Body of pancreas (tissue), 4 donors: ENCODE results near the gene TTC13. TPM values are rescaled to one million over a fixed set of nuclear protein-coding genes. Genes with fewer than 3 reads are reported as not detected.

Experiments
- ATAC-seq: fragments of 150-250 bp; one replicate; pipeline ENCODE4 v1.9.1; 2016
- DNase-seq, 4 donors: peaks; one replicate each; pipeline ENCODE4 v3.0.0-alpha.2; 2019
- H3K27ac ChIP-seq, 4 donors: fragments of 200-600 bp; sonication (generic); 1 replicate in 3 of 4; 2 replicates in 1 of 4; pipeline versions ENCODE4 v1.5.1 to v1.6.1; 2016 to 2019; ENCODE audit warnings: mild to moderate bottlenecking in 1 of 4, mixed read lengths in 1 of 4, moderate library complexity in 1 of 4
- H3K27me3 ChIP-seq, 2 donors: fragments of 200-600 bp; sonication (generic); one replicate each; pipeline ENCODE4 v1.6.0; 2016; ENCODE audit warnings: mild to moderate bottlenecking in 1 of 2
- H3K36me3 ChIP-seq, 2 donors: fragments of 200-600 bp; sonication (generic); replicated peaks in 1 of 2; 2 replicates each; pipeline ENCODE4 v1.5.1; 2016; ENCODE audit warnings: low read depth in 2 of 2; ENCODE audit not compliant: insufficient read depth in 1 of 2
- H3K4me1 ChIP-seq: fragments of 200-600 bp; sonication (generic); one replicate; pipeline ENCODE4 v1.6.0; 2016
- H3K4me3 ChIP-seq, 2 donors: fragments of 200-600 bp; sonication (generic); 1 replicate in 1 of 2; 2 replicates in 1 of 2; pipeline ENCODE4 v1.5.1; 2016 to 2019
- H3K9me3 ChIP-seq, 3 donors: fragments of 200-600 bp; sonication (generic); 1 replicate in 2 of 3; 2 replicates in 1 of 3; pipeline ENCODE4 v1.5.1; 2016
- POLR2A ChIP-seq, 3 donors: fragments of 450-650 bp; IDR thresholded peaks; one replicate each; pipeline ENCODE4 v1.6.1; 2016; ENCODE audit warnings: antibody characterized with exemption in 3 of 3, mild to moderate bottlenecking in 2 of 3
- WGBS, 2 donors: methylation state at CpG; one replicate each; pipeline ENCODE4 v1.1.5; 2017; 5-methylcytosine and 5-hydroxymethylcytosine counted together
- intact Hi-C: fragments of 100-400 bp; cut with DNase I; formaldehyde crosslinking; loops from one replicate; pipeline ENCODE4 v1.15.1; 2023
- total RNA-seq, 2 donors: library from RNA; depleted of rRNA; stranded (reverse); fragments of >200 nt; gene quantifications; one replicate each; pipeline ENCODE4 v1.1.0, GENCODE V29; 2016
- TF ChIP-seq, protein P1 (sequence below), 7 experiments: fragments of 450-650 bp in 4 of 7; fragments of 200-600 bp in 3 of 7; sonication (generic) in 3 of 7; IDR thresholded peaks; one replicate each; pipeline ENCODE4 v1.5.1; 2016 to 2019; ENCODE audit warnings: antibody characterized with exemption in 7 of 7

Gene TTC13
- total RNA-seq, 2 donors from 2014 or later = 18.2 to 24.4 TPM

DNA sequence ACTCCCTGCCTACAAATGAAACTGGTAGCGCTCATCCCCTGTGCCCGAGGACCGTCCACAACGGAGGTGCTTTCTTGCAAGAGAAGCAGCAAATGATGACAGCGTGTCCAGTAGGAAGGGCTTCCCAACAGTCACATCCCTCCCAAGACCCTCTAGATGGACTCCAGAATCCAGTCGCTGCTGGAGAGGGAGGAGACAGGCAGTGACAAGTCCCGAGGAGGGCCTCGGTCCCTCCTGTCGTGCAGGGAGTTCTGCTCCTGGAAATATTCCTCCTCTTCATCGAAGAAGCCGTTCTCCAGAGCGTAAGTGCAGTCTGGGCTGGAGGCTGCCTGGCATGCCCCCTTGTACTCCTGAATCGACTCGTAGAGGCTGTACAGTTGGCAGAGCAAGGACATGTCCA, 41.0 kb upstream of the TTC13 start:
- TF ChIP-seq, protein P1, sequence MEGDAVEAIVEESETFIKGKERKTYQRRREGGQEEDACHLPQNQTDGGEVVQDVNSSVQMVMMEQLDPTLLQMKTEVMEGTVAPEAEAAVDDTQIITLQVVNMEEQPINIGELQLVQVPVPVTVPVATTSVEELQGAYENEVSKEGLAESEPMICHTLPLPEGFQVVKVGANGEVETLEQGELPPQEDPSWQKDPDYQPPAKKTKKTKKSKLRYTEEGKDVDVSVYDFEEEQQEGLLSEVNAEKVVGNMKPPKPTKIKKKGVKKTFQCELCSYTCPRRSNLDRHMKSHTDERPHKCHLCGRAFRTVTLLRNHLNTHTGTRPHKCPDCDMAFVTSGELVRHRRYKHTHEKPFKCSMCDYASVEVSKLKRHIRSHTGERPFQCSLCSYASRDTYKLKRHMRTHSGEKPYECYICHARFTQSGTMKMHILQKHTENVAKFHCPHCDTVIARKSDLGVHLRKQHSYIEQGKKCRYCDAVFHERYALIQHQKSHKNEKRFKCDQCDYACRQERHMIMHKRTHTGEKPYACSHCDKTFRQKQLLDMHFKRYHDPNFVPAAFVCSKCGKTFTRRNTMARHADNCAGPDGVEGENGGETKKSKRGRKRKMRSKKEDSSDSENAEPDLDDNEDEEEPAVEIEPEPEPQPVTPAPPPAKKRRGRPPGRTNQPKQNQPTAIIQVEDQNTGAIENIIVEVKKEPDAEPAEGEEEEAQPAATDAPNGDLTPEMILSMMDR (IDR thresholded peaks at IDR 0.05) = no peak
- no peak for TF ChIP-seq POLR2A (IDR thresholded peaks at IDR 0.05)
- Histone ChIP-seq H3K36me3 (peaks cover 0 to 3% of the 10 kb centered on the region in 2 donors), H3K4me3 (no peak overlapping the region), H3K27ac (no peak overlapping the region), H3K4me1 (no peaks in the 10 kb centered on the region), H3K9me3 (no peaks in the 10 kb centered on the region), H3K27me3 (no peaks in the 10 kb centered on the region)
- intact Hi-C loops = no loop called here
- no peak for DNase-seq
- WGBS, 2 donors = 89 to 96% methylated on average over 6 to 14 of the region's 14 CpGs
- ATAC-seq = no peak

DNA sequence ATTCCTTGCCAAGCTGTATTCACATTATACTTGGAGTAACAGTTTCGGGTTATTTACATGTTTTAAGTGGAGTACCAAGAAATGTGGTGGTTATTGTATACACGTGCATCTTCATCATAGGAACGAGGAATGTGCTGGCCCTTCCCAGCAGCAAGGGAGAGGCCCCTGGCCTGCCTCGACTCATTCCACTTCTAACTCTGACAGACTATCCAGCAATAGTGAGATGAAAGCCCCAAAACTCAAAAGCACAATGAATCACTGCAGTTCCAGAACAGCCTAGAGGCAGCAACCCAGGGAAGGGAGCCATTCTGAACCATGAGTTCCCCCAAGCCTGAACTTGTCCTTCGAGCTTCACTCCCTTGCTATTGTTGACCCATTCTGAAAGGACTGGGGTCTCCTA, 38.3 kb upstream of the TTC13 start:
- ATAC-seq (no peak), DNase-seq (no peak)
- Histone ChIP-seq H3K27ac (no peak overlapping the region), H3K4me1 (no peaks in the 10 kb centered on the region), H3K27me3 (no peaks in the 10 kb centered on the region), H3K36me3 (peaks cover 0 to 3% of the 10 kb centered on the region in 2 donors), H3K9me3 (no peaks in the 10 kb centered on the region), H3K4me3 (no peak overlapping the region)
- TF ChIP-seq, protein P1 (IDR thresholded peaks at IDR 0.05) = no peak
- TF ChIP-seq POLR2A (IDR thresholded peaks at IDR 0.05) = no peak
- WGBS, 2 donors = 84 to 89% methylated on average over 5 of the region's 5 CpGs
- intact Hi-C loops = no loop called here

DNA sequence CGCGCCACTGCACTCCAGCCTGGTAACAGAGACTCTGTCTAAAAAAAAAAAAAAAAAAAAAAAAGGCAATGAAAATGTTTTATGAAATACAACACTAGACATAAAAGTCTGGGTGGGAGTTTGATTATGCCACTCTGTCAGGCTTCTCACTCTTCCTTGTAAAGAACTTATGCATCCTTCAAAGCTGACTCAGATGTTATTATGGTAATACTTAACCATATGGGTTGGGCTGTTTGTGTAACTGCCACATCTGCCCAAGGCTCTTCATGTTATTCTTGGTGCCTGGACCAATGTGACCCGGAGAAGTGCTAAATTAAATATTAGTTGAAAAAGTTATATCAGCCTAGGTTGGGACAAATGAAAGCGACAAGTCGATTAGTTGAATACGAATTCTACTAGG, 37.6 kb upstream of the TTC13 start:
- intact Hi-C loops = no loop called here
- Histone ChIP-seq H3K4me1 (no peaks in the 10 kb centered on the region), H3K9me3 (no peaks in the 10 kb centered on the region), H3K36me3 (peaks cover 0 to 3% of the 10 kb centered on the region in 2 donors), H3K27me3 (no peaks in the 10 kb centered on the region), H3K27ac (no peak overlapping the region), H3K4me3 (no peak overlapping the region)
- WGBS, 2 donors = 90 to 94% methylated on average over 6 of the region's 6 CpGs
- DNase-seq (no peak), ATAC-seq (no peak)
- no peak for TF ChIP-seq POLR2A (IDR thresholded peaks at IDR 0.05)
- TF ChIP-seq, protein P1 (IDR thresholded peaks at IDR 0.05) = no peak

DNA sequence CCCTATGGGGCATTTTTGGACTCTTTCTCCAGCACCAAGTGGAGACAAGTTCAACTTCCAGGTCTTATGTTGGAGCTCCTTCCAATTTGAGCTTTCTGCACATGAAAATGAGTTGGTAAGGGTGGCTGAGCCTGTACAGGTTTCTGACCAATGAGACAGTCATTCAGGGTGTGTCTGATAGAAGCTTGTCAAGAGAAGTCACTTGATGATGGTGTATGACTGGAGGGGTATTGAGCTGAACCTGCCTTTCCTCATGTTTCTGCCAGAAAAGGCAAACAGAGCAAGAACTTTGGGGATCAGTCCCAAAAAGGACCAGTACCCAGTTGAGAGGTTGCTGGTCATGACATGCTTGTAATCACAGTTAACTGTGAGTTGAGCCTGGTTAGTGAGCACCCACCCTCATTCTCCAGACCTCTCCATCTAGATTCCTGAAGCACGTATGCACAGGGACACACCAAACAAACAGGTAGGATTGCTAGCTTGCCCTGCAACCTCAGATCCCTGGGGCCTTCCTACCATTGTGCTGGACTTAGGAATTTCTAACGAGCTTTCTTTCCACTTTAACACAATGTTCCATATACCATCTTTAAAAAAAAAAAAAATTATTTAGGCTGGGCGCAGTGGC, 34.8 kb upstream of the TTC13 start:
- no peak for DNase-seq
- Histone ChIP-seq H3K4me3 (no peak overlapping the region), H3K4me1 (no peaks in the 10 kb centered on the region), H3K27me3 (no peaks in the 10 kb centered on the region), H3K27ac (no peak overlapping the region), H3K9me3 (no peaks in the 10 kb centered on the region), H3K36me3 (no peaks in the 10 kb centered on the region)
- no peak for TF ChIP-seq POLR2A (IDR thresholded peaks at IDR 0.05)
- TF ChIP-seq, protein P1 (IDR thresholded peaks at IDR 0.05) = no peak
- intact Hi-C loops = no loop called here
- 75 to 76% methylated on average over 3 of the region's 3 CpGs for WGBS, 2 donors
- no peak for ATAC-seq

DNA sequence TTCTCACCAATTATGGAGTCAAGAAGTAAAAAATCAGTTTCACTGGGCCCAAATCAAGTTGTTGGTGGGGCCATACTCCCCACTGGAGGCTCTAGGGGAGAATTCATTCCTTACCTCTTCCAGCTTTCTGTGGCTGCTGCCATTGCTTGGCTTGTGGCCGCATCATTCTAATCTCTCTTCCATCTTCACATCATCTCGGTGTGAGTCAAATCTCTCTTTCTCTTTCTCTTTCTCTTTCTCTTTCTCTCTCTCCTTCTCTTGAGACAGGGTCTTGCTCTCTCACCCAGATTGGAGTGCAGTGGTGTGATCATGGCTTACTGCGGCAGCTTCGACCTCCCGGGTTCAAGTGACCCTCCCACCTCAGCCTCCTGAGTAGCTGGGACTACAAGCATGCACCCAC, 33.3 kb upstream of the TTC13 start:
- H3K27ac ChIP-seq = no peak overlapping the region
- ATAC-seq (no peak), DNase-seq (no peak)
- H3K27me3 ChIP-seq = no peaks in the 10 kb centered on the region
- 83 to 98% methylated on average over 5 of the region's 5 CpGs for WGBS, 2 donors
- no peaks in the 10 kb centered on the region for H3K9me3 ChIP-seq
- H3K36me3 ChIP-seq = no peaks in the 10 kb centered on the region
- intact Hi-C loops = no loop called here
- TF ChIP-seq, protein P1 (IDR thresholded peaks at IDR 0.05) = no peak
- TF ChIP-seq POLR2A (IDR thresholded peaks at IDR 0.05) = no peak
- no peak overlapping the region for H3K4me3 ChIP-seq
- no peaks in the 10 kb centered on the region for H3K4me1 ChIP-seq
